Eye (tissue), 1 donor: ENCODE measurements around the gene FUT3.
"Not testable (repeated sequence)": the region's sequence is repeated elsewhere in the genome, so short reads cannot be mapped to it uniquely, and the experiment has no call there.

Source experiments
- DNase-seq: peaks from one replicate; pipeline ENCODE4 v3.0.0-alpha.2; 2015

The FUT3 gene

DNA sequence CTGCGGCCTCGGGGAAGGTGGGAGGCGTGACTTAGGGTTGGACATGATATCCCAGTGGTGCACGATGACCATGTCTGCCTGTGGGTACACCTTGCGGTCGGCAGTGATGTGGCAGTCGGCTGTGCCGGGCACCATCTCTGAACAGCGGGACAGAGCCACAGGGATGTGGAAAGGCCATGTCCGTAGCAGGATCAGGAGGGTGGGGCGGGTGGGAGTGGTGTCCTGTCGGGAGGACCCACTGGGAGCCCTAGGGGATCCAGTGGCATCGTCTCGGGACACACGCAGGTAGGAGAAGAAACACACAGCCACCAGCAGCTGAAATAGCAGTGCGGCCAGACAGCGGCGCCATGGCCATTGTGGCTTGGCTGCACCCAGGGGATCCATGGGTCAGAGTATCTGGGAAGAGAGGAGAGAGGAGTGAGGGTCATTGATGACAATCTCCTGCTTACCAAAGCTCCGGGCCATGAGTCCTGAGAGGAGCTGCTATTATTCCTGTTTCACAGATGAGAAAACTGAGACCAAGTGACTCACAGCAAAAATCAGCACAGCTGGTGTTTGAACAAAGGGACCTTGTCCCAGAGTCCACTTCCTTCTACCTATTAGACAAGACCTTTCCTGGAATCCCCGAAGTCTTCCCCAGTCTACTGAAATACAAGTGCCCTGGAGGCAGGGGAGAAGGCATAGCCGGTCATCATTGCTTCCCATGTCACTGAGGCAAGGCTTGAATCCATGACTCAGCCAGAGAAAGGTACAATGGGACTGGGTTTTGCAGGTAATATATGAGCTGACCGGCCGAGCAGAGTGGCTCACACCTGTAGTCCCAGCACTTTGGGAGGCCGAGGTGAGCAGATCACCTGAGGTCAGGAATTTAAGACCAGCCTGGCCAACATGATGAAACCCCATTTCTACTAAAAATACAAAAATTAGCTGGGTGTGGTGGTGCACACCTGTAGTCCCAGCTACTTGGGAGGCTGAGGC, 6.5 kb downstream of the FUT3 start:
- DNase-seq: no peak

DNA sequence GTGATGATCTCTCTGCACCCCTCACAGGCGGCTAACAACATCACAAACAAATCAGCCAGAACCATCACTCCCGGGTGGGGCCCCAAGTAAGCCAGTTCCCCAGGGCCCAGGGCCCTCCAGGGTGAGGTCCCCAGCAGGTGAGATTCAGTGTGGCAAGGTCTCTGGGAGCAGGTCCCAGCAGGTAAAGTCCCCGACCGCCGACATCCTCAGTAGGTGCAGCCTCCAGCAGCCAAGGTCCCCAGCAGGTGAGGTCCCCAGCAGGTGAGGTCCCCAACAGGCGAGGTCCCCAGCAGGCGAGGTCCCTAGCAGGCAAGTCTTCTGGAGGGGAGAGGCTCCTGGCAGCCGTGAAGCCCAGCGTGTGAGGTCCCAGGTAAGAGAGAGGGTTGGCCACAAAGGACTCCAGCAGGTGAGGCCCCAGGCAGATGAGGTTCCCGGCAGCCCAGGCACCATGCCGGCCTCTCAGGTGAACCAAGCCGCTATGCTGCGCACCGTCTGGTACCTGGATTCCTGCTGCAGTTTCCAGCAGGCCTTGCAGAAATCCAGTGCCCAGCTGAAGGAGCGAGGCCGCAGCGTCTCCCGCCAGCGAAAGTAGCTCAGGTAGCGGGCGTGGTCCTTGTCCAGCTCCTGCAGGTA, 7.8 kb downstream of the FUT3 start:
- no peak for DNase-seq

DNA sequence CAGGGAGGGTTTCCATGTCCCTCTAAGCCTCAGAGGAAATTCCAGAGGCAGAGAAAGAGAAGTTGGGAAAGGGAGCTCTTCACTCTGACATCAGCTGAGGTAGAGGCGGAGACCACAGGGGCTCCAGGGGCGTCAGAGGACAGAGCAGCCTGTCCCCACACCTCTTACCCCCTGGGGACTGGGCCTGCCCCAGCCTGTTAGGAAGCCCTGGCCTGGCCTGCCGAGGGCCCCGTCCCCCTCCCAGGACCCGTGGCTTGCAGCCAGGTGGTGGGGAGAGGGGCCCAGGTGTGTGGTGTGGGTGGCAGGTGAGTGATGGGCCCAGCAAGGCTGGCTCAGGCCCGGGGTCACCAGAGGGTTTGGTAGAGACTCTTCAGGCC, 9.5 kb downstream of the FUT3 start:
- DNase-seq: not testable (repeated sequence)

DNA sequence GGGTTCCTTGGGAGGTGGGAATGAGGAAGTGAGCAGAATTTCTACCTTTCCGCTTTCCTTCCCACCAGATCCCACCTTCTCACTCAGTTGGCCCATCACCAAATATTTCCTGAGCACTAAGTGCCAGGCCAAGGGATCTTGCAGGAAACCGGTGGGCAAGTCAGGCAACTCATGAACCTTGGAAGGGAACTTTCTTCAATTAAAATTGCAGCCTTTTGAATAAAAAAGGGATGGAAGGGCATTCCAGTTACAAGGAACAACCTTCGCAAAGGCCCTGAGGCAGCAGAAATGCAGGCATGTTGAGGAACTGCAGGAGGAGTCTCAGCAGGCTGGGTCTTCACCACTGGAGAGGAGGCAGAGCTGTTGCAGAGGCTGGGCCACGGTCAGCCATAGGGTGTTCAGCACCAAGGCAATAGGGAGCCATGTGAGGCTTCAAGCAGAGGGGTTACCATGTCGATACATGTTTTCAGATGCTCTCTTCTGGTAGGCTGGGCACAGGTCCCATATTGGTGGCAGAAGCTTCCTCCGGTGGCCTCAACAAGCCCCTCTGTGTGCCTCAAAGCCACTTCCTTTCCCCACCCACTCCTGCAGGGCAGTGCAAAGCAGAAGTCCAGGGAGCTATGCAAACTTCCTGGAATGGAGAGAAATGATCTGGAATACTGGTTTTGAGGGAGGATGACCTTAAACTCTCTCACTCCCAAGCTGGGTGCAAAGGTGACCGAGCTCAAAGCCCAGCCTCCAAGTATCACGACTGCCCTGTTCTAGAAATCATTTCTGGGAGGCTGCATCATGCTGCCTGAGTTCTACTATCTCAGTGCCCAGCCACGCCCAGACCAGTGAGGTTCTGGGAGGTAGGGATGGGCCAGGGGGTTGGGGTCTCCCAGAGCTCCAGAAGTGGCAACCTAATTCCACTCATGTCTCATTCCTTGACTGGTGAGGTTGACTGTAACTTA, 11.9 kb downstream of the FUT3 start, which contains the start of gene FUT6:
FUT6 (minus strand) TSS at position 638 of the 953 bp plus-strand sequence. CDS start 7,135 bp downstream, outside the sequence.
- DNase-seq: no peak

DNA sequence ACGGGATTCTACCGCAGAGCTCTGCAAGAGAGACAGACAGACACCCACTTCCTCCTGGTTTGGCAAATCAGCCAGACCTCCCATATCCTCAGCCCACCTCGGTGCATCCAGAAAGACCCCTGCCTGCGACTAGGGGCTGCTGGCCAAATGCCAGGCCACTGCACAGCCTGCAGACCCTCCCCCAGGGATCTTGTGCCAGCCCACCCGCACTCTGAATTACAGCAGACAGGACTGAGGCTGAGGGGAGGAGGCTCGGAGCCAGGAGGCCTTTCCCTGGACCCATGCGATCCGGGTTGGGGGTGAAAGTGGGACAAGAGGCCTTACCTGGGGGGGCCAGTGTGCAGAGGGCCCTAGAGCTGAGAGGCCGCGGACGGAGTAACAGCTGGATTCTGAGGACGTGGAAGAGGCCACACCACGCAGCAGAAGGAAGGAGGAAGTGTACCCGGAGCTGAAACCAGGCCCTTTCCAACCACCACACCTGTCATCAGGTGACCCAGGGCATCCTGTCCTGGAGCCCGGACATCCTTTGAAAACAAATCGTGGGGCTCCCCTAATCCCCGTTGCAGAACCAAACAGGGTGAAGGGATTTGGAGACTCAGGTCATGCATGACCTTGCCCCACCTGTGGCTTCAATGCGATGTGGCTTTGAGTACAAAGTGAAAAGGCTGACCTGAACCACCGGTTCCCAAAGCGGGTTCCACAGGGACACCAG, 12.7 kb downstream of the FUT3 start:
- DNase-seq: peak; percentile 5

DNA sequence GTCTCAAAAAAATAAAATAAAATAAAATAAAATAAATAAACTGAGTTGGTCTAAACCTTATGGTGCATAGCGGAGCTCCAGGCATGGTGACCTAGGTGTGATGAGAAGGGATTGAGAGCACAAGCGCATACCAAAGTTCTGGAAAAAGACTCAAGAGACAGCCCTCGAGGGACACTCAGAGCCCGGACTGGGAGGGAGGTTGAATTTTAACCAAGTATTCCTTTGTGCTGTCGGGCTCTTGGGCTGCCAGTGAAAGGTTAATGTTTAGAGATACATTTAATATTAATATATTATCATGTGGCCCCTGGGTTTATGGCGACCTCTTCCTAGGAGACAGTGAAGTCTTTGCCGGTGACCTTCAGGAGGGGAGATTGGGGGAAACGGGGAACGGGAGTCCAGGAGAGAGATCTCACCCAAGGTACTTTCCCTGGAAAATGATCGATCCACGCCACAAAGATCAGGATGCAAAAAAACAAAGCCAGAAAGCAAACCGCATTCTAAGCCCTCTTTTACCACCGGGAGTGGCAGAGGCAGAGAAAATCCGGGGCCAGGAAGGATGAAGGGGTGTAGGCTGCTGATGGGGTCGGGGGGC, 13.4 kb downstream of the FUT3 start:
- no peak for DNase-seq

DNA sequence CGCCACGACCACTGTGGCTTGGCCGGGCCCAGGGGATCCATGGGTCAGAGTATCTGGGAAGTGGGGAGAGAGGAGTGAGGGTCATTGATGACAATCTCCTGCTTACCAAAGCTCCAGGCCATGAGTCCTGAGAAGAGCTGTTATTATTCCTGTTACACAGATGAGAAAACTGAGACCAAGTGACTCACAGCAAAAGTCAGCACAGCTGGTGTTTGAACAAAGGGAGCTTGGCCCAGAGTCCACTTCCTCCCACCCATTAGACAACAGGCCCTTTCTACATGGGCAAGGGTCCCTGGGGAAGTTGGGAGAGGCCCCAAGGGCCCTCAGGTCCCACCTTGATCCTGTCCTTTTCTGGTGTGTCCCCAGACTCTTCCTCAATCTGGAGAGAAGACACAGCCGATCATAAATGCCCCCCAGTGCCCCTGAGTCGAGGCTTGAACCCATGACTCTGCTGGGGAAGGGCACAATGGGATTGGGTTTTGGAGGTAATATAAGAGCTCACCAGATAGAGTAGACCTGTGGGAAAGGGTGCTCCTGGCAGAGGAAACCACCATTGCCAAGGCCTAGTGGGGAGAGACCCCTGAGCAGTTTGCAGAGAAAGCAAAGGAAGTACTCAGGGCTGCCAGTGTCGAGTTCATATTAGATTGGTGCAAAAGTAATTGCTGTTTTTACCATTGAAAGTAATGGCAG, 18.6 kb downstream of the FUT3 start:
- DNase-seq: no peak

DNA sequence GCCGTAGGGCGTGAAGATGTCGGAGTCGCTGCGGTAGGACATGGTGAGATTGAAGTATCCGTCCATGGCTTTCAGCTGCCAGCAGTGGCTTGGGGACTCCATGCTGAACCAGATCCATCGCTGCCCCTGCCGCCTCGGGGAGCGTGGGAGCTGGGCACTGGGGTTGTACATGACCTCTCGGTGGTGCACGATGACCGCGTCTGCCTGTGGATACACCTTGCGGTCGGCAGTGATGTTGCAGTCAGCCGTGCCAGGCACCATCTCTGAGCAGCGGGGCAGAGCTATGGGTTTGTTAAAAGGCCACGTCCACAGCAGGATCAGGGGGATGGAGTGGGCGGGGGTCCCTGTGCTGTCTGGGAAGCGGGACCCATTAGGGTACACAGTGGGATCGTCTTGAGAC, 19.2 kb downstream of the FUT3 start:
- no peak for DNase-seq

DNA sequence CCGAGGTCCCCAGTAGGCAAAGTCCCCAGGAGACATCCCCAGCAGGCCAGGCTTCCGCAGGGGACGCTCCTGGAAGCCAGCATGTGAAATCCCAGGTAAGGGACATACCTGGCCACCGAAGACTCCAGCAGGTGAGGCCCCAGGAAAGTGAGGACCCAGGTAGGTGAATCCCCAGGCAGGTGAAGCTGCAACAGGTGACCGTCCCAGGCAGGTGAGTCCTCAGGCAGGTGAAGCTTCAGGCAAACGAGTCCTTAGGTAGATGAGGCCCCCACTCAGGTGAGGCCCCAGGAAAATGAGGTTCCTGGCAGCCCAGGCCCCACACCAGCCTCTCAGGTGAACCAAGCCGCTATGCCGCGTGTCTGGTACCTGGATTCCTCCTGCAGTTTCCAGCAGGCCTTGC, 20.1 kb downstream of the FUT3 start:
- no peak for DNase-seq

DNA sequence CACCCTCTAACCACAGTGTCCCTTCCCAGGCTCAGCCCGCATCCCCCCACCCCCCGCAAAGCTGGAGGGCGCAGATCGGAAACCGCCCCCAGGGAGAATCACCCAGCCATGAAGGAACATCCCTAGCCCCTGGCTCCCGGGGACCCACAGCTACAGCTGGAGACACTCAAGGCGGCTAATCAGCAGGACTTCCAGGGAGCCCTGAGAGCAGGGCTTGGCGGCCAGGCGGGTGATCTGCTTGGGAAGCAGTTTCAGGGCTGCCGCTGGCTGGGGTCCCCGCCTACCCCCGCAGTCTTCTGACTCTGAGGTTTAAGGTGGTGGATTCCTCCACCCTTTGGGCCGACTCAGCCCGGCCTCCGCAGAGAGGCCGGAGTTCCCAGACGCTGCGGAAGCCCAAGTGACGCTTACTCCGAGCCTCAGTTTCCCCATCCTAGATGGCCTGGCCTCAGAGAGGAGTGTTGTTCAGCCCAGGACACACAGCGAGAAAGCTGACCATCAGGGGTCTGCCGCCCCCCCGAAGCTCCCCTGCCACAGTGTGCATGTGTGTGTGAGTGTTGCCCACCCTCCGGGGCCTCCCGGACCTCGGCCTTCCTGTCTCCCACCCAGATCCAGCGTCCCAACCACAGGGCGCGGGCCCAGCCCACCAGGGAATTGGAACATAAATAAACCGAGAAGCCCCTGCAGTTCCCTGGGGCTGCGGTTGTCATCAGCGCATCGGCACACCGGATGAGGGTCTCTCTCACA, 21.5 kb downstream of the FUT3 start:
- DNase-seq: no peak

DNA sequence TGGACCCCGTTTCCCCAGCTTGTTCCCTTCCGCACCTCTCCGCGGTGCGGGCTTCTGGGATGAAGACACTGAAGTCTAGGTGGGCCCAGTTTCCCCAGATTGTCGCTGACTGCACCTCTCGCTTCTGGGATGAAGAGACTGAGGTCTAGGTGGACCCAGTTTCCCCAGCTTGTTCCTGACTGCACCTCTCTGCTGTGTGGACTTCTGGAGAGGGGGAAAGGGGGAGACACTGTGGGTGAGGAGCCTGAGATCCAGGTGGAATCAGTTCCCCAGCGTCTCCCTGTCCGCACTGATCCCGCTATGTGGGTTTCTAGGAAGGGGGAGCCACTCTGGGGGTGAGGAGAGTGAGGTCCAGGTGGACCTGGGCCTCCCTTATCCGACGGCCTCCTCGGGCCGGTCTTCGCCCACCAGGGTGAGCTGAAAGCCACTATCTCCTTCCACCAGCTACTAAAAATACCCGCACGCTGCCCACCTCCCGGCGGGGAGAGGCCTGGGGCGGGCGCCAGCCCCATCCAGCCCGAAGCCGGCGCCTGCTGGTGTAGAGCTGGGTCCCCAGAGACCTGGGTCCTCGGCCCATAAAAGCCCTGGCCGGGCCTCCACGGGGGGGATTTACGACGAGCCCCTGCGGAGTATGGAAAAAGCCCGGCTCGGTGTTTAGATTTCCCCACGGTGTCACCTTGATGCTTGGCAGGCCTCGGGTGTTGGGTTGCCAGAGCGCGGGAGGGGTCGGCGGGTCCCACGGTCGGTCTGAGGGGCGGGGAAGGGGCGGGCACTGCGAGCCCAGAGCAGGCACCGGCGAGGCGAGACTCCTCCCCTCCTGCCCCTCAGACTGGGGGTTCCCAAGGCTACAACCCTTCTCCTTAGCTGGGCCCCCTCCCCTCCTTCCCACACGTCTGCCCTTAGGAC, 22.3 kb downstream of the FUT3 start:
- peak; percentile 66 for DNase-seq

DNA sequence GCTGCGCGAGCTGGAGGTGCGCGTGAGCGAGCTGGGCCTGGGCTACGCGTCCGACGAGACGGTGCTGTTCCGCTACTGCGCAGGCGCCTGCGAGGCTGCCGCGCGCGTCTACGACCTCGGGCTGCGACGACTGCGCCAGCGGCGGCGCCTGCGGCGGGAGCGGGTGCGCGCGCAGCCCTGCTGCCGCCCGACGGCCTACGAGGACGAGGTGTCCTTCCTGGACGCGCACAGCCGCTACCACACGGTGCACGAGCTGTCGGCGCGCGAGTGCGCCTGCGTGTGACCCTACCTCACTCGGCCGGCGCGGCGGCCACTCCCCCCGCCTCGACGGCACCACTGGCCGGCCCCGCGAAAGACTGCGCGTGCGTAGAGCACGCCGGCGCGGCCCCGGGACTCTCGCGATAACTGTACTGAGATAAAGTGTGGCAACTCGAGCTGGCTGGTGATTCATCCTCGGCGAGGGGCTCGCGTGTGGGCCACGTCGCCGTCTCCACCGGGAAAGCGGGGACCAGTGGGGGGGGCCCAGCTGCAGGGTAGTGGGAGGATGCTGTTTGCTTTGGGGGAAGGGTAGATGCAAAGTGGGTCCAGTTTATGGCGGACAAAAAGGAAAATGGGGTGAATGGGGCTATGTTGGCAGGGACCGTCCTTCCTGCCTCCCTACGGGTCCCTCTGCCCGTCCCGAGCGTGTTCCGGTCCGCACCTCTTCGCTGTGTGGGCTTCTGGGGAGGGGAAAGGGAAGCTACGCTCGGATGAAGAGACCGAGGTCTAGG, 23.2 kb downstream of the FUT3 start:
- peak; percentile 98 for DNase-seq

DNA sequence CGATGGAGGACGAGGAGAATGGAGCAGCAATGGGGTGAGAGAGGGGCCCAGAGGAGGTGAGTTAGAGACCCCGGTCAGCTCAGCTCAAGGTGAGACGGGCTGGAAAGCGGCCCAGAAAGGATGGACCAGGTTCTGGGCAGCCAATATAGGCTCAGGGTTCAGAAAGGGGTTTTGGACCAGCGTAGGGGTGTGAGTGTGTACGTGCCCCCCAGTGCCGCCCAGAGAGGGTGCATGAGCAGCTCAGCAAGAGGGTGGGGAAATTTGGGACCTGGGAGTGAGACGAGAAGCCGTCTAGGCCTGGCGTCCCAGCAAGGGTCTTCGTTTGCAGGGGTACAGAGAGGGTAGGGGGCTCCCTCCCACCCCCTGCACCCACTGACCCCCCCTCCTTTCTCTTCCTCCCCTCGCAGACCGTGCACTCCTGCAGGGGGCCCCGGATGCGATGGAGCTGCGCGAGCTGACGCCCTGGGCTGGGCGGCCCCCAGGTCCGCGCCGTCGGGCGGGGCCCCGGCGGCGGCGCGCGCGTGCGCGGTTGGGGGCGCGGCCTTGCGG, 23.8 kb downstream of the FUT3 start:
- no peak for DNase-seq

DNA sequence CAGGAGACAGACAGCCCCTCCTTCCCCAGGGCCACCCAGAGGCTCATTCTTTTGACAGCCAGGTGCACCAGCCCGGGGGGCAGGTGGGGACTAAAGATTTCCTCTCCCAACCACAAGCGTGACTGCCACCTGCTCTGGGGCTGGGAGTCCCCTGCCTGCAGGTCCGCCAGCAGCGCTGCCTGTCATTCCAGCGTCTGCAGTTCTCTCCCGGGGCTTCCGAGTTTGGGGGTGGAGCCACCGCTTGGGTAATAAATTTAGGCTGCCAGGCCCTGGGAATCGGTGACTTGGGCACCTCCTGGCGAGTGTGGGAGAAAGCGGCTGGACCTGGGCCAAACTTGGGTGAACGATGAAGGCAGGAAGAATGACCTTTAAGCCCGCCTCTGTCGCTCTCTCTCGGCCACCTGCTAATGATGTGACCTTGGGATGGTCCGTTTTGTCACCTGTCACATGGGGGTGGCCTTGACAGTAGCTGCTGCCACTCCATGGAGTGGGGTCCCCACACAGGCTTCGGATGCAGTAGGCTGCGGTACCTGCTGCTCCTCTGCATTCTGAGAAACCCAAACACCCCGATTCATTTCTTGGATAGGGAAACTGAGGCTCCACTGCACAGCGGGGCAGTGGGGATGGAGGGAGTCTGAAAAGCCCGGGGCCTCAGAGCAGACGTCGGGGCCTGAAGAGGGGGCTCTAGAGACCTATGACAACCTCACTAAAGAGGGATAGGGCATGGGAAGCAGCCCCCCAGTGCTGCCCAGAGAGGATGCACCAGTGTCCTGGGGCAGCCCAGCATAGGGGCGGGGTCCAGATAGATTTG, 24.5 kb downstream of the FUT3 start:
- peak; percentile 62 for DNase-seq

DNA sequence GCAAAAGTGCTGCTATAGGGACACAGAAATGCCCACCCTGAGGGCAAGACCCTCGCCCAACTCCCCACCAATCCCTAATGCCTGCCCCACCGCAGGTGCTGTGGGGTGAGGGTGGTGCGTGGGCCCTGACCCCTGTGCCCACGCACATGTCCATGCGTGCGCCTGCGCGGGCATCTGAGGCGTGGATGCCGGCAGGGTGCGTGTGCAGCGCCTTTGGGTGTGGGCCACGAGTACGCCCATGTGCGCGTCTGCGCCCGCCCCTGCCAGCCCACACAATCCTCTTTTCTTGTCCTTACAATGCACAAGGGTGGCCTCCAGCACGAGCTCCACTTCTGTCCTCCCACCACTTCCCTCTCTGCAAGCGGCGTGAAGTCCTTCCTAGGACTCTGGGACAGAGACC, 26.1 kb downstream of the FUT3 start:
- no peak for DNase-seq

DNA sequence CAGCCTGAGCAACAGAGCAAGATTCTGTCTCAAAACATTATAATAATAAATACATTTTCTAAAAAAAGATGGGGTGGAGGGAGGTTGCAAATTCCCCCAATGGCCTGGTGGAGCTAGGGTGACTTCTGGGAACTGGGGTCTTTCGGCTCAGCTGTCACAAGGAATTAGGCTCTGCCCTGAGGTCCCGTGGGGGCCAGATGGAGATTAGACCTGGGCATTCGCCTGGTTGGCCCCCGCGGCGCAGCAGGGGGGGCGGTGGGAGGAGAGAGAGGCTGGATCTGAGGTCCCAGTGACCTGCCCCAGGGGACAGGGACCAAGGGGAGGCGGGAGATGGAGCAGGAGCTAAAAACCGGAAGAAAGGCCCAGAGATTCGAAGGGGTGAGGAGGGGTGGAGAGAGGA, 26.5 kb downstream of the FUT3 start:
- DNase-seq: peak; percentile 60

DNA sequence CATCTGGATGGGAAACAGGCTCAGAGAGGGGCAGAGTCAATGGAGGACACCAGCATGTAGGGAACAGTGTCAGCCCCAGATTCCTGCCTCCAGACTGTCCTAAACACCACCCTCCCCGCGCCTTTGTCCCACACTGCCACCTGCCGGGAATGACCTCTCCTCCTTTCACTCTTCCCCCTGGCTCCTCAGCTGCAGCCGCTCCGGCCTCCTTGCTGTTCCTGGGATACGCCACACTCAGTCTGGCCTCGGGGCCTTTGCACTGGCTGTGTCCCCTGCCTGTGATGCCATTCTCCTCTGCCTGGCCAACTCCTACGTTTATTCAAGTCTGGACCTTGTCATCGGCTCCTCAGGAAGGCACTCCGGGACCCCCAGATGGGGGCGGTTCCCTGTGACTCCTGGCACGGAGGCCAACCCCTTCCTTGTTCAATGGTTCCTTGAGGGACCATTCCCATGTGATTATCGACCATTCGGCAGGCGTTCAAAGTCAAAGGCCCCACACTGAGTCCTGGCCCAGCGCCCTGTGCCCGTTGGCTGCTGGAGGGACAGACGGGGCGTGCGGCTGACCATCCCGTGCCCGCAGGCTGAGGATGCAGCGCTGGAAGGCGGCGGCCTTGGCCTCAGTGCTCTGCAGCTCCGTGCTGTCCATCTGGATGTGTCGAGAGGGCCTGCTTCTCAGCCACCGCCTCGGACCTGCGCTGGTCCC, 27.5 kb downstream of the FUT3 start:
- no peak for DNase-seq
